GM23338 (cell line): ENCODE data around the gene SLC17A7. TPM values are rescaled to one million over a fixed set of nuclear protein-coding genes. Genes with fewer than 3 reads are reported as not detected.

ENCODE experiments used
- ATAC-seq: fragments of 200-7000 bp; cut with Tn5 transposase; 3 replicates; pipeline ENCODE4 v1.9.1; 2020
- DNase-seq: peaks from one replicate; pipeline ENCODE4 v3.0.0-alpha.2; 2015; ENCODE audit warnings: low spot score
- H2AFZ ChIP-seq: fragments of 200-600 bp; sonication (generic); 2 replicates; pipeline ENCODE4 v1.8.0; 2016; ENCODE audit warnings: antibody characterized with exemption, mild to moderate bottlenecking, moderate library complexity
- H3F3A ChIP-seq: fragments of 200-600 bp; sonication (generic); replicated peaks from 2 replicates; pipeline ENCODE4 v1.8.0; 2017; ENCODE audit warnings: antibody characterized with exemption, mixed run types, low read depth
- H3K27ac ChIP-seq: fragments of 200-600 bp; sonication (generic); 2 replicates; pipeline ENCODE4 v1.6.1; 2016; ENCODE audit warnings: low read depth
- H3K27me3 ChIP-seq: fragments of 200-600 bp; sonication (generic); 2 replicates; pipeline ENCODE4 v1.8.0; 2016; ENCODE audit warnings: mild to moderate bottlenecking, mixed run types, moderate library complexity; ENCODE audit not compliant: insufficient read depth
- H3K36me3 ChIP-seq: fragments of 200-600 bp; sonication (generic); 2 replicates; pipeline ENCODE4 v1.8.0; 2016; ENCODE audit warnings: mild to moderate bottlenecking; ENCODE audit not compliant: insufficient read depth
- H3K4me1 ChIP-seq: fragments of 200-600 bp; sonication (generic); 2 replicates; pipeline ENCODE4 v1.8.0; 2016; ENCODE audit warnings: mild to moderate bottlenecking, moderate library complexity; ENCODE audit not compliant: insufficient read depth
- H3K4me2 ChIP-seq: fragments of 200-600 bp; sonication (generic); 2 replicates; pipeline ENCODE4 v1.7.1; 2017; ENCODE audit warnings: mixed run types
- H3K4me3 ChIP-seq: fragments of 200-600 bp; sonication (generic); 2 replicates; pipeline ENCODE4 v1.6.1; 2016; ENCODE audit warnings: mixed run types
- H3K79me2 ChIP-seq: fragments of 200-600 bp; sonication (generic); replicated peaks from 2 replicates; pipeline ENCODE4 v1.8.0; 2017; ENCODE audit warnings: mild to moderate bottlenecking; ENCODE audit not compliant: insufficient read depth
- H3K9me2 ChIP-seq: fragments of 200-600 bp; sonication (generic); 2 replicates; pipeline ENCODE4 v1.8.0; 2017; ENCODE audit not compliant: insufficient read depth
- H4K20me1 ChIP-seq: fragments of 200-600 bp; sonication (generic); replicated peaks from 2 replicates; pipeline ENCODE4 v1.8.0; 2017; ENCODE audit warnings: mild to moderate bottlenecking; ENCODE audit not compliant: insufficient read depth
- H3K27ac Mint-ChIP-seq: 2 replicates; pipeline ENCODE4 v1.8.0; 2020; ENCODE audit warnings: inconsistent platforms, mild to moderate bottlenecking, moderate library complexity, mixed read lengths
- H3K27me3 Mint-ChIP-seq: 3 replicates; pipeline ENCODE4 v1.8.0; 2022; ENCODE audit warnings: low read depth, mild to moderate bottlenecking, moderate library complexity, mixed read lengths, inconsistent platforms; ENCODE audit not compliant: insufficient read depth, poor library complexity
- H3K36me3 Mint-ChIP-seq: 3 replicates; pipeline ENCODE4 v1.8.0; 2021; ENCODE audit warnings: low read depth, mild to moderate bottlenecking, inconsistent platforms, moderate library complexity, mixed read lengths
- H3K4me1 Mint-ChIP-seq: 3 replicates; pipeline ENCODE4 v1.8.0; 2020; ENCODE audit warnings: mild to moderate bottlenecking, inconsistent platforms, mixed read lengths
- H3K4me3 Mint-ChIP-seq: 3 replicates; pipeline ENCODE4 v1.8.0; 2021; ENCODE audit warnings: moderate library complexity, mild to moderate bottlenecking, inconsistent platforms, mixed read lengths
- H3K9me3 Mint-ChIP-seq: 3 replicates; pipeline ENCODE4 v1.8.0; 2020; ENCODE audit warnings: moderate library complexity, mild to moderate bottlenecking, inconsistent platforms, mixed read lengths
- EZH2 ChIP-seq: fragments of 200-600 bp; sonication (generic); IDR thresholded peaks from one replicate; pipeline ENCODE4 v1.8.0; 2017; ENCODE audit warnings: antibody characterized with exemption, mild to moderate bottlenecking, low read depth; ENCODE audit not compliant: unreplicated experiment
- EZH2phosphoT487 ChIP-seq: fragments of 200-600 bp; sonication (generic); IDR thresholded peaks from one replicate; pipeline ENCODE4 v1.8.1; 2018; ENCODE audit warnings: antibody characterized with exemption; ENCODE audit not compliant: unreplicated experiment
- NANOG ChIP-seq: IDR thresholded peaks from 2 replicates; pipeline ENCODE4 v1.6.1; 2016; ENCODE audit warnings: antibody characterized with exemption, borderline replicate concordance
- POLR2AphosphoS5 ChIP-seq: IDR thresholded peaks from 2 replicates; pipeline ENCODE4 v1.6.1; 2016; ENCODE audit warnings: antibody characterized with exemption, low read depth
- polyA plus RNA-seq: library from polyadenylated mRNA; unstranded; fragments of >200 nt; fragmentation: Nextera tagmentation; extraction: Ambion mirVana; gene quantifications from 2 replicates; pipeline ENCODE4 v1.2.1, GENCODE V29; 2016
- total RNA-seq: library from RNA; depleted of rRNA; stranded (reverse); fragments of >200 nt; shearing (Covaris generic); gene quantifications from 2 replicates; pipeline ENCODE4 v1.2.3, GENCODE V29; 2014
- TF ChIP-seq, protein P1 (sequence below): IDR thresholded peaks from one replicate; pipeline ENCODE4 v1.6.1; 2018; ENCODE audit warnings: antibody characterized with exemption; ENCODE audit not compliant: unreplicated experiment
- TF ChIP-seq, protein P2 (sequence below), 2 experiments: fragments of 200-600 bp in 1 of 2; sonication (generic) in 1 of 2; conservative IDR thresholded peaks; 2 replicates each; pipeline versions ENCODE4 v1.5.1 to v1.6.1; 2016 to 2017; ENCODE audit warnings: antibody characterized with exemption in 2 of 2, low read depth in 2 of 2, mild to moderate bottlenecking in 2 of 2, moderate library complexity in 1 of 2
- TF ChIP-seq, protein P3 (sequence below): IDR thresholded peaks from 2 replicates; pipeline ENCODE4 v1.6.1; 2016; ENCODE audit warnings: antibody characterized with exemption

SLC17A7 gene
- total and polyA plus RNA-seq, 2 experiments from 2014 or later = 0.90 to 1.5 TPM

- Histone ChIP-seq H2AFZ (no peak overlapping the region), H3K4me1 (peaks cover 37% of the 10 kb centered on the region), H3F3A (peaks cover 40% of the 10 kb centered on the region), H3K4me3 (no peak overlapping the region), H3K27me3 (peaks cover 72% of the 10 kb centered on the region), H3K36me3 (no peaks in the 10 kb centered on the region), H3K79me2 (no peaks in the 10 kb centered on the region), H3K4me2 (no peak overlapping the region), H3K9me2 (no peaks in the 10 kb centered on the region), H4K20me1 (no peaks in the 10 kb centered on the region), H3K27ac (no peak overlapping the region)
- TF ChIP-seq EZH2phosphoT487 (no peak), POLR2AphosphoS5 (no peak)
- TF ChIP-seq, protein P1, sequence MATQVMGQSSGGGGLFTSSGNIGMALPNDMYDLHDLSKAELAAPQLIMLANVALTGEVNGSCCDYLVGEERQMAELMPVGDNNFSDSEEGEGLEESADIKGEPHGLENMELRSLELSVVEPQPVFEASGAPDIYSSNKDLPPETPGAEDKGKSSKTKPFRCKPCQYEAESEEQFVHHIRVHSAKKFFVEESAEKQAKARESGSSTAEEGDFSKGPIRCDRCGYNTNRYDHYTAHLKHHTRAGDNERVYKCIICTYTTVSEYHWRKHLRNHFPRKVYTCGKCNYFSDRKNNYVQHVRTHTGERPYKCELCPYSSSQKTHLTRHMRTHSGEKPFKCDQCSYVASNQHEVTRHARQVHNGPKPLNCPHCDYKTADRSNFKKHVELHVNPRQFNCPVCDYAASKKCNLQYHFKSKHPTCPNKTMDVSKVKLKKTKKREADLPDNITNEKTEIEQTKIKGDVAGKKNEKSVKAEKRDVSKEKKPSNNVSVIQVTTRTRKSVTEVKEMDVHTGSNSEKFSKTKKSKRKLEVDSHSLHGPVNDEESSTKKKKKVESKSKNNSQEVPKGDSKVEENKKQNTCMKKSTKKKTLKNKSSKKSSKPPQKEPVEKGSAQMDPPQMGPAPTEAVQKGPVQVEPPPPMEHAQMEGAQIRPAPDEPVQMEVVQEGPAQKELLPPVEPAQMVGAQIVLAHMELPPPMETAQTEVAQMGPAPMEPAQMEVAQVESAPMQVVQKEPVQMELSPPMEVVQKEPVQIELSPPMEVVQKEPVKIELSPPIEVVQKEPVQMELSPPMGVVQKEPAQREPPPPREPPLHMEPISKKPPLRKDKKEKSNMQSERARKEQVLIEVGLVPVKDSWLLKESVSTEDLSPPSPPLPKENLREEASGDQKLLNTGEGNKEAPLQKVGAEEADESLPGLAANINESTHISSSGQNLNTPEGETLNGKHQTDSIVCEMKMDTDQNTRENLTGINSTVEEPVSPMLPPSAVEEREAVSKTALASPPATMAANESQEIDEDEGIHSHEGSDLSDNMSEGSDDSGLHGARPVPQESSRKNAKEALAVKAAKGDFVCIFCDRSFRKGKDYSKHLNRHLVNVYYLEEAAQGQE = no peak
- TF ChIP-seq, protein P2, sequence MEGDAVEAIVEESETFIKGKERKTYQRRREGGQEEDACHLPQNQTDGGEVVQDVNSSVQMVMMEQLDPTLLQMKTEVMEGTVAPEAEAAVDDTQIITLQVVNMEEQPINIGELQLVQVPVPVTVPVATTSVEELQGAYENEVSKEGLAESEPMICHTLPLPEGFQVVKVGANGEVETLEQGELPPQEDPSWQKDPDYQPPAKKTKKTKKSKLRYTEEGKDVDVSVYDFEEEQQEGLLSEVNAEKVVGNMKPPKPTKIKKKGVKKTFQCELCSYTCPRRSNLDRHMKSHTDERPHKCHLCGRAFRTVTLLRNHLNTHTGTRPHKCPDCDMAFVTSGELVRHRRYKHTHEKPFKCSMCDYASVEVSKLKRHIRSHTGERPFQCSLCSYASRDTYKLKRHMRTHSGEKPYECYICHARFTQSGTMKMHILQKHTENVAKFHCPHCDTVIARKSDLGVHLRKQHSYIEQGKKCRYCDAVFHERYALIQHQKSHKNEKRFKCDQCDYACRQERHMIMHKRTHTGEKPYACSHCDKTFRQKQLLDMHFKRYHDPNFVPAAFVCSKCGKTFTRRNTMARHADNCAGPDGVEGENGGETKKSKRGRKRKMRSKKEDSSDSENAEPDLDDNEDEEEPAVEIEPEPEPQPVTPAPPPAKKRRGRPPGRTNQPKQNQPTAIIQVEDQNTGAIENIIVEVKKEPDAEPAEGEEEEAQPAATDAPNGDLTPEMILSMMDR (conservative IDR thresholded peaks at IDR 0.05; ENCODE audit: low read depth in 2 of 2) = peak; percentile 55 to 82
- no peak for DNase-seq
- Mint-ChIP-seq H3K27me3 (peaks cover 64% of the 10 kb centered on the region), H3K27ac (no peak overlapping the region), H3K9me3 (peaks cover 13% of the 10 kb centered on the region; the same call in 2 of the 3 replicates), H3K36me3 (peaks cover 5% of the 10 kb centered on the region), H3K4me1 (peaks cover 52% of the 10 kb centered on the region), H3K4me3 (peak overlapping the region; percentile 38; the same call in 2 of the 3 replicates)
- no peak for ATAC-seq
Observed at GRCh38 chr19:49430678-49431329, 10.5 kb downstream of the SLC17A7 start.

GRCh38 chr19:49430172-49430677 is 11.1 kb downstream of the SLC17A7 start:
- H3K4me1 Mint-ChIP-seq = peaks cover 55% of the 10 kb centered on the region
- TF ChIP-seq NANOG (no peak), EZH2 (no peak)
- TF ChIP-seq, protein P3, sequence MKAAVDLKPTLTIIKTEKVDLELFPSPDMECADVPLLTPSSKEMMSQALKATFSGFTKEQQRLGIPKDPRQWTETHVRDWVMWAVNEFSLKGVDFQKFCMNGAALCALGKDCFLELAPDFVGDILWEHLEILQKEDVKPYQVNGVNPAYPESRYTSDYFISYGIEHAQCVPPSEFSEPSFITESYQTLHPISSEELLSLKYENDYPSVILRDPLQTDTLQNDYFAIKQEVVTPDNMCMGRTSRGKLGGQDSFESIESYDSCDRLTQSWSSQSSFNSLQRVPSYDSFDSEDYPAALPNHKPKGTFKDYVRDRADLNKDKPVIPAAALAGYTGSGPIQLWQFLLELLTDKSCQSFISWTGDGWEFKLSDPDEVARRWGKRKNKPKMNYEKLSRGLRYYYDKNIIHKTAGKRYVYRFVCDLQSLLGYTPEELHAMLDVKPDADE = no peak
- H3K27ac Mint-ChIP-seq = no peak overlapping the region

More at GRCh38 chr19:49430172-49430677, 11.1 kb downstream of the SLC17A7 start:
- Histone ChIP-seq H4K20me1 (no peaks in the 10 kb centered on the region), H3K9me2 (no peaks in the 10 kb centered on the region), H3K27ac (no peak overlapping the region), H3K4me2 (no peak overlapping the region), H3K36me3 (no peaks in the 10 kb centered on the region), H2AFZ (no peak overlapping the region), H3K4me1 (peaks cover 42% of the 10 kb centered on the region), H3K27me3 (peaks cover 78% of the 10 kb centered on the region), H3F3A (peaks cover 41% of the 10 kb centered on the region), H3K4me3 (no peak overlapping the region), H3K79me2 (no peaks in the 10 kb centered on the region)
- DNase-seq (no peak), ATAC-seq (no peak)
- Mint-ChIP-seq H3K4me3 (peak overlapping the region; percentile 29; the same call in 1 of the 3 replicates), H3K9me3 (peaks cover 13% of the 10 kb centered on the region; the same call in 2 of the 3 replicates), H3K27me3 (peaks cover 70% of the 10 kb centered on the region), H3K36me3 (peaks cover 5% of the 10 kb centered on the region)
